HL-60 (cell line): ENCODE results near the gene CHRNA9.

Source experiments
- GABPA ChIP-seq: IDR thresholded peaks from 2 replicates; pipeline ENCODE4 v1.6.1; 2012; ENCODE audit warnings: low read depth
- POLR2AphosphoS5 ChIP-seq: IDR thresholded peaks from 2 replicates; pipeline ENCODE4 v1.6.1; 2012; ENCODE audit warnings: low read depth
- SPI1 ChIP-seq: IDR thresholded peaks from 2 replicates; pipeline ENCODE4 v1.6.1; 2012; ENCODE audit warnings: low read depth, mild to moderate bottlenecking, borderline replicate concordance
- TF ChIP-seq, protein P1 (sequence below): IDR thresholded peaks from one replicate; pipeline ENCODE4 v1.5.1; 2011; ENCODE audit warnings: low read length, control low read depth, inconsistent platforms; ENCODE audit not compliant: insufficient read depth
- TF ChIP-seq, protein P2 (sequence below): IDR thresholded peaks from 2 replicates; pipeline ENCODE4 v1.6.1; 2012; ENCODE audit warnings: low read depth; ENCODE audit not compliant: insufficient replicate concordance

DNA sequence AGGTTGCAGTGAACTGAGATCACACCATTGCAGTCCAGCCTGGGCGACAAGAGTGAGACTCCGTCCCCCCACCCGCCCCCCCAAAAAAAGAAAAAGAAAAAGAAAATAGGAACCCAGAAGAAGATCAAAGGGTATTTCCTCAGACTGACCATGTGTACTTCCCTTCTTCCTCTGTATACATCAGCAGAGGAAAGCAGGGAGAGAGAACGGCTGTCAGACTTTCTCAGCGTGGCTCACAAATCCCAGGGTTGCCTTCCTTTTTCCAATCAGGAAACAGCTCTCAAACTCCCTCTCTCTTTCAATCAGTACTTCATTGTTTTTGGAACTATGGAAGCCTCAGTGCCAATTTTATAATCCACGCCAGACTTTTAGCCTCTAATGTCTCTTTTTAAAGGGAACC, 59.1 kb downstream of the CHRNA9 start:
- TF ChIP-seq, protein P1, sequence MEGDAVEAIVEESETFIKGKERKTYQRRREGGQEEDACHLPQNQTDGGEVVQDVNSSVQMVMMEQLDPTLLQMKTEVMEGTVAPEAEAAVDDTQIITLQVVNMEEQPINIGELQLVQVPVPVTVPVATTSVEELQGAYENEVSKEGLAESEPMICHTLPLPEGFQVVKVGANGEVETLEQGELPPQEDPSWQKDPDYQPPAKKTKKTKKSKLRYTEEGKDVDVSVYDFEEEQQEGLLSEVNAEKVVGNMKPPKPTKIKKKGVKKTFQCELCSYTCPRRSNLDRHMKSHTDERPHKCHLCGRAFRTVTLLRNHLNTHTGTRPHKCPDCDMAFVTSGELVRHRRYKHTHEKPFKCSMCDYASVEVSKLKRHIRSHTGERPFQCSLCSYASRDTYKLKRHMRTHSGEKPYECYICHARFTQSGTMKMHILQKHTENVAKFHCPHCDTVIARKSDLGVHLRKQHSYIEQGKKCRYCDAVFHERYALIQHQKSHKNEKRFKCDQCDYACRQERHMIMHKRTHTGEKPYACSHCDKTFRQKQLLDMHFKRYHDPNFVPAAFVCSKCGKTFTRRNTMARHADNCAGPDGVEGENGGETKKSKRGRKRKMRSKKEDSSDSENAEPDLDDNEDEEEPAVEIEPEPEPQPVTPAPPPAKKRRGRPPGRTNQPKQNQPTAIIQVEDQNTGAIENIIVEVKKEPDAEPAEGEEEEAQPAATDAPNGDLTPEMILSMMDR: no peak
- TF ChIP-seq POLR2AphosphoS5 (no peak), GABPA (no peak), SPI1 (peak; percentile 10; the same call in 1 of the 2 replicates)
- TF ChIP-seq, protein P2, sequence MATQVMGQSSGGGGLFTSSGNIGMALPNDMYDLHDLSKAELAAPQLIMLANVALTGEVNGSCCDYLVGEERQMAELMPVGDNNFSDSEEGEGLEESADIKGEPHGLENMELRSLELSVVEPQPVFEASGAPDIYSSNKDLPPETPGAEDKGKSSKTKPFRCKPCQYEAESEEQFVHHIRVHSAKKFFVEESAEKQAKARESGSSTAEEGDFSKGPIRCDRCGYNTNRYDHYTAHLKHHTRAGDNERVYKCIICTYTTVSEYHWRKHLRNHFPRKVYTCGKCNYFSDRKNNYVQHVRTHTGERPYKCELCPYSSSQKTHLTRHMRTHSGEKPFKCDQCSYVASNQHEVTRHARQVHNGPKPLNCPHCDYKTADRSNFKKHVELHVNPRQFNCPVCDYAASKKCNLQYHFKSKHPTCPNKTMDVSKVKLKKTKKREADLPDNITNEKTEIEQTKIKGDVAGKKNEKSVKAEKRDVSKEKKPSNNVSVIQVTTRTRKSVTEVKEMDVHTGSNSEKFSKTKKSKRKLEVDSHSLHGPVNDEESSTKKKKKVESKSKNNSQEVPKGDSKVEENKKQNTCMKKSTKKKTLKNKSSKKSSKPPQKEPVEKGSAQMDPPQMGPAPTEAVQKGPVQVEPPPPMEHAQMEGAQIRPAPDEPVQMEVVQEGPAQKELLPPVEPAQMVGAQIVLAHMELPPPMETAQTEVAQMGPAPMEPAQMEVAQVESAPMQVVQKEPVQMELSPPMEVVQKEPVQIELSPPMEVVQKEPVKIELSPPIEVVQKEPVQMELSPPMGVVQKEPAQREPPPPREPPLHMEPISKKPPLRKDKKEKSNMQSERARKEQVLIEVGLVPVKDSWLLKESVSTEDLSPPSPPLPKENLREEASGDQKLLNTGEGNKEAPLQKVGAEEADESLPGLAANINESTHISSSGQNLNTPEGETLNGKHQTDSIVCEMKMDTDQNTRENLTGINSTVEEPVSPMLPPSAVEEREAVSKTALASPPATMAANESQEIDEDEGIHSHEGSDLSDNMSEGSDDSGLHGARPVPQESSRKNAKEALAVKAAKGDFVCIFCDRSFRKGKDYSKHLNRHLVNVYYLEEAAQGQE: no peak
